Neural crest cell (in vitro differentiated cells): ENCODE measurements around the gene GBE1. TPM values are rescaled to one million over a fixed set of nuclear protein-coding genes. Genes with fewer than 3 reads are reported as not detected.
"Not testable (repeated sequence)": the region's sequence is repeated elsewhere in the genome, so short reads cannot be mapped to it uniquely, and the experiment has no call there.

Experiments
- DNase-seq: peaks from one replicate; pipeline ENCODE4 v3.0.0; 2021; ENCODE audit warnings: low read depth, mixed read lengths, low spot score
- H3K27ac Mint-ChIP-seq: one replicate; pipeline ENCODE4 v1.8.0; 2021; ENCODE audit warnings: mild to moderate bottlenecking, mixed read lengths; ENCODE audit not compliant: unreplicated experiment
- H3K27me3 Mint-ChIP-seq: 2 replicates; pipeline ENCODE4 v1.8.0; 2021; ENCODE audit warnings: low read depth, mild to moderate bottlenecking, mixed read lengths
- H3K36me3 Mint-ChIP-seq: 2 replicates; pipeline ENCODE4 v1.8.0; 2021; ENCODE audit warnings: low read depth, mild to moderate bottlenecking, mixed read lengths
- H3K4me1 Mint-ChIP-seq: 2 replicates; pipeline ENCODE4 v1.8.0; 2021; ENCODE audit warnings: mixed read lengths
- H3K4me3 Mint-ChIP-seq: one replicate; pipeline ENCODE4 v1.8.0; 2021; ENCODE audit warnings: mild to moderate bottlenecking, mixed read lengths
- H3K9me3 Mint-ChIP-seq: 2 replicates; pipeline ENCODE4 v1.8.0; 2021; ENCODE audit warnings: mixed read lengths
- CTCF ChIP-seq: fragments of 200-600 bp; sonication (generic); conservative IDR thresholded peaks from 2 replicates; pipeline ENCODE4 v1.5.0; 2021; ENCODE audit warnings: antibody characterized with exemption, mild to moderate bottlenecking
- total RNA-seq: library from RNA; stranded (reverse); gene quantifications from 2 replicates; pipeline ENCODE4 v1.2.1, GENCODE V29; 2021

Gene GBE1
- total RNA-seq, 1 donor from 2014 or later: 16.8 TPM

DNA sequence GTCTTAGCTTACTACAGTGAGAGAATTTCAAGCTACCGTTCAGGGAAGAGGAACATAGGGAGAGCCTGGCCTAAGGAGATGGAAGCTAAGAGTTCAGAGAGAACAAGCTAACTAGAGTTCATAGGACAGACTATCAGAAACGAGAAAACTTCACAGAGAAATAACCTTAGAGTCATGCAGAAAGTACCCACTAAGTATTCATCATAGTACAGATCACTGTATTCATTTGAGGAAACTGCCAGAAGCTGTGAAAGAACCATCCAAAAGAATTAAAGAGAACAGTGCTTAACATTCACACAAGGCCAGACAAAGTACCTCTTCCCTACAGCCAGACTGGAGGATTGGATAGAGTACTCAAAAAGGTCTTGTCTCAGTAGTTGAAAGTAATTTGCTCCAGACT lies 15.2 kb upstream of the GBE1 start:
- no peaks in the 10 kb centered on the region for H3K27me3 Mint-ChIP-seq
- DNase-seq: no peak
- TF ChIP-seq CTCF: no peak
- H3K36me3 Mint-ChIP-seq: peaks cover 4% of the 10 kb centered on the region
- H3K4me3 Mint-ChIP-seq: no peak overlapping the region
- peaks cover 14% of the 10 kb centered on the region for H3K9me3 Mint-ChIP-seq
- no peak overlapping the region for H3K27ac Mint-ChIP-seq
- H3K4me1 Mint-ChIP-seq: peaks cover 4% of the 10 kb centered on the region

DNA sequence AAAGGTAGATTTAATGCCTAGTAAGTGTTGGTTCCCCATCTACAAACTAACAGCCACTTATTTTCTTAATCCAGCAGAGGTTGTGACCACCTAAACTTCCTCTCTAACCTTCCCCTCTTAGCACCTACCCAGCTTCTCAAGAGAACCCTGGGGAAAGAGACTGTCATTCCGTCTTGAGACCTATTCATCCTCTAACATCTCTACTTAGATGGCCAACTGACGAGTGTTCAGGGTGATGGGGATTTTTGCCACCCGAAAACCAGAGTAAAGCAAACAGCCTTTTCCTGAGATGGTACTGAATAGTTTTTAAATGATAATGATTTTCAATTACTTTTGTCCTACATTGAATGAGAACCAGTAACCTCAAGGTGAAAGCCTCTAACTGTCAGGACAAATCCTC lies 9.3 kb upstream of the GBE1 start:
- no peak for TF ChIP-seq CTCF
- peaks cover 6% of the 10 kb centered on the region for H3K9me3 Mint-ChIP-seq
- H3K27me3 Mint-ChIP-seq: no peaks in the 10 kb centered on the region
- no peaks in the 10 kb centered on the region for H3K4me1 Mint-ChIP-seq
- H3K36me3 Mint-ChIP-seq: no peaks in the 10 kb centered on the region
- DNase-seq: no peak
- no peak overlapping the region for H3K4me3 Mint-ChIP-seq
- no peak overlapping the region for H3K27ac Mint-ChIP-seq

GRCh38 chr3:81769299-81769698 lies 7.9 kb upstream of the GBE1 start:
- DNase-seq: no peak
- Mint-ChIP-seq H3K27me3 (no peaks in the 10 kb centered on the region), H3K36me3 (no peaks in the 10 kb centered on the region), H3K4me3 (no peak overlapping the region), H3K27ac (no peak overlapping the region), H3K4me1 (no peaks in the 10 kb centered on the region), H3K9me3 (peaks cover 6% of the 10 kb centered on the region)
- TF ChIP-seq CTCF: no peak

GRCh38 chr3:81767250-81767859 lies 5.9 kb upstream of the GBE1 start:
- H3K4me1 Mint-ChIP-seq, H3K27me3 Mint-ChIP-seq, H3K9me3 Mint-ChIP-seq, H3K36me3 Mint-ChIP-seq, H3K27ac Mint-ChIP-seq, H3K4me3 Mint-ChIP-seq, DNase-seq: not testable (repeated sequence)

- Mint-ChIP-seq H3K4me1 (peaks cover 10% of the 10 kb centered on the region), H3K4me3 (no peak overlapping the region), H3K27me3 (no peaks in the 10 kb centered on the region), H3K9me3 (peaks cover 6% of the 10 kb centered on the region), H3K36me3 (no peaks in the 10 kb centered on the region), H3K27ac (no peak overlapping the region)
- DNase-seq: no peak
- TF ChIP-seq CTCF: no peak
Observed at GRCh38 chr3:81765400-81765799, 4.0 kb upstream of the GBE1 start.

GRCh38 chr3:81764665-81765064 lies 3.2 kb upstream of the GBE1 start:
- no peak for TF ChIP-seq CTCF
- H3K4me1 Mint-ChIP-seq: peaks cover 17% of the 10 kb centered on the region
- H3K36me3 Mint-ChIP-seq: no peaks in the 10 kb centered on the region
- no peak for DNase-seq
- H3K9me3 Mint-ChIP-seq: peaks cover 6% of the 10 kb centered on the region
- no peak overlapping the region for H3K27ac Mint-ChIP-seq
- H3K27me3 Mint-ChIP-seq: no peaks in the 10 kb centered on the region
- H3K4me3 Mint-ChIP-seq: no peak overlapping the region
